H7 (cell line): Measurements from ENCODE around the gene CUL1. TPM values are rescaled to one million over a fixed set of nuclear protein-coding genes. Genes with fewer than 3 reads are reported as not detected.
"Not testable (repeated sequence)": the region's sequence is repeated elsewhere in the genome, so short reads cannot be mapped to it uniquely, and the experiment has no call there.

ENCODE experiments used
- DNase-seq: peaks from one replicate; pipeline ENCODE4 v3.0.0; 2012
- H3K27me3 ChIP-seq: 2 replicates; pipeline ENCODE4 v1.6.0; 2011; ENCODE audit warnings: mild to moderate bottlenecking, low read length; ENCODE audit not compliant: control insufficient read depth, insufficient read depth
- H3K36me3 ChIP-seq: replicated peaks from 2 replicates; pipeline ENCODE4 v1.5.1; 2011; ENCODE audit warnings: low read length; ENCODE audit not compliant: control insufficient read depth, insufficient read depth
- H3K4me3 ChIP-seq: 2 replicates; pipeline ENCODE4 v1.5.1; 2011; ENCODE audit warnings: low read depth, mild to moderate bottlenecking, control low read depth, low read length, moderate library complexity; ENCODE audit not compliant: insufficient read depth
- total RNA-seq: library from RNA; depleted of rRNA; stranded (reverse); fragments of >200 nt; shearing (Covaris generic); gene quantifications from 2 replicates; pipeline ENCODE4 v1.2.3, GENCODE V29; 2014

CUL1 gene
- total RNA-seq, 1 experiment from 2014 or later = 46.7 TPM

- no peak overlapping the region for H3K4me3 ChIP-seq
- DNase-seq = no peak
- H3K27me3 ChIP-seq = no peaks in the 10 kb centered on the region
- H3K36me3 ChIP-seq = no peaks in the 10 kb centered on the region
Observed at GRCh38 chr7:148702876-148703670, 4.4 kb downstream of the CUL1 start.

DNA sequence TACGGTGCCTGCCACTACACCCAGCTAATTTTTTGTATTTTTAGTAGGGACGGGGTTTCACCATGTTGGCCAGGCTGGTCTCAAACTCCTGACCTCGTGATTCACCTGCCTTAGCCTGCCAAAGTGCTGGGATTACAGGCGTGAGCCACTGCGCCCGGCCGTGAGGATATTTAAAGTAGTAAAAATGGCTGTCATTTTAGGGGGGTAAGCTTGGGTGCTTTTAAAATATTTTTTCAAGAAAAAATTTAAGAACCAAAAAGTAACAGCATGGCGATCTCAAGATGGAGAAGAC lies 4.9 kb downstream of the CUL1 start:
- not testable (repeated sequence) for H3K4me3 ChIP-seq, DNase-seq, H3K36me3 ChIP-seq, H3K27me3 ChIP-seq

GRCh38 chr7:148704189-148704588 lies 5.5 kb downstream of the CUL1 start:
- no peak overlapping the region for H3K4me3 ChIP-seq
- no peaks in the 10 kb centered on the region for H3K36me3 ChIP-seq
- H3K27me3 ChIP-seq = no peaks in the 10 kb centered on the region
- no peak for DNase-seq

GRCh38 chr7:148704970-148705369 lies 6.3 kb downstream of the CUL1 start:
- no peak for DNase-seq
- Histone ChIP-seq H3K36me3 (no peaks in the 10 kb centered on the region), H3K27me3 (no peaks in the 10 kb centered on the region), H3K4me3 (no peak overlapping the region)

DNA sequence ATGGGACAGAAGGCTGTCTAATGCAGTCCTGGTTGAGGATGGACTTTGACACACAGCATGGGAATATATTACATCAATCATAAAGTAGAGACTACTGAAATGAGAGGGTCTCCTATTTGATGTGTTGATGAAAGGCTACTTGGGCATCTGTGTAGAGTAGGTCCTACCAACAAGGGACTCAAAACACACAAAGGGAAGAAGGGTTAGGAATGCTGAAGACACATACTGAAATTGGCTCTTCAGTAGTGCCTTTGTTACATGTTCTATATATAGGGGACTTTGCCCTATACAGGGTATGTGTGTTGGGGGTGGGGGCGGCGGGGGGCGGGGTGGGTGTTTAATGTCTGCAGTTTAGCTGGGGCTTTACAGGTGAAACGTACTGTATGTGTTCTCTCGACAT lies 7.7 kb downstream of the CUL1 start:
- Histone ChIP-seq H3K27me3 (no peaks in the 10 kb centered on the region), H3K36me3 (no peaks in the 10 kb centered on the region), H3K4me3 (no peak overlapping the region)
- DNase-seq = no peak

DNA sequence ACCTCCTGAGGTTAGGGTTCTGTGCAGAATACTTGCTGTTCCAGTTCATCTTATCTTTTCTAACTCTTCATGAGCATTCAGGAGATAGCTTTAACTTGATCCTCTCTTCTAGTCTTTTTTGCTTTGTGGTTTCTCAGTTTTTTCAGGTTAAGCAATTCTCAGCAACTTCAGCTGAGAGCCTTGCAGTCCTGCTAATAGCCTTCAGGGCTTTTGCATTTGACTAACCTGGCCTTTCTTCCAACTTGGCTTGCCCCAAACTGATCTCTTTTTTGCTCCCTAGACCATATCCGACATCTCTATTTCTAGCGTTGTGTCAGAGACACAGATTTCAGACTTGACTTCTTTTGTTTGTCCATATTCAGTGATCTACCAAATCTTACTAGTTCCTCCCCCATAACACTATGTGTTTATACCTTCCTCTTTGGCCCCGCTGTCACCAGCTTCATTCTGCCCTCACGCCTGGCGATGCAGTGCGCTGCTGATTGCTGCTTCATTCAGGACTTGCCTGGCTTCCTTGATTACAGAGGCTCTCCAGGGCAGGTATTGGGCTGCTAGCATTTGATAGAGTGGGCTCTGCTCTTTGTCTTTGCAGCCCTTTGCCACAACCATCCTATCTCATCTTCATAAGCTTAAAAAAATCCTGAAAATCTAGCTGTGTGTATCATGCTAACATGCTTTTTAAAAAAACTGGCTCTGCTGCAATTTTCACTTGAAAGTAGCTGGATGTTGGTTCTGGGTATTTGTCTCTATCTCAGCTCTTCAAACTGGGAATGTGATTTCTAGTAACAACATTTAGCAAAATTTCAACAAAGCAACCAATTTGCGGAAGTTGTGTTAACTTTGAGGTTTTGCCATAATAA lies 9.6 kb downstream of the CUL1 start:
- no peak for DNase-seq
- Histone ChIP-seq H3K36me3 (no peaks in the 10 kb centered on the region), H3K4me3 (no peak overlapping the region), H3K27me3 (no peaks in the 10 kb centered on the region)

GRCh38 chr7:148709014-148709413 lies 10.3 kb downstream of the CUL1 start:
- H3K36me3 ChIP-seq = no peaks in the 10 kb centered on the region
- DNase-seq = no peak
- no peaks in the 10 kb centered on the region for H3K27me3 ChIP-seq
- no peak overlapping the region for H3K4me3 ChIP-seq

GRCh38 chr7:148710426-148710825 lies 11.7 kb downstream of the CUL1 start:
- H3K36me3 ChIP-seq, H3K27me3 ChIP-seq, DNase-seq, H3K4me3 ChIP-seq: not testable (repeated sequence)

- Histone ChIP-seq H3K4me3 (no peak overlapping the region), H3K36me3 (no peaks in the 10 kb centered on the region), H3K27me3 (no peaks in the 10 kb centered on the region)
- DNase-seq = no peak
Observed at GRCh38 chr7:148711191-148712102, 12.7 kb downstream of the CUL1 start.

GRCh38 chr7:148712678-148713329 lies 14.1 kb downstream of the CUL1 start:
- Histone ChIP-seq H3K36me3 (no peaks in the 10 kb centered on the region), H3K4me3 (no peak overlapping the region), H3K27me3 (no peaks in the 10 kb centered on the region)
- DNase-seq = no peak

DNA sequence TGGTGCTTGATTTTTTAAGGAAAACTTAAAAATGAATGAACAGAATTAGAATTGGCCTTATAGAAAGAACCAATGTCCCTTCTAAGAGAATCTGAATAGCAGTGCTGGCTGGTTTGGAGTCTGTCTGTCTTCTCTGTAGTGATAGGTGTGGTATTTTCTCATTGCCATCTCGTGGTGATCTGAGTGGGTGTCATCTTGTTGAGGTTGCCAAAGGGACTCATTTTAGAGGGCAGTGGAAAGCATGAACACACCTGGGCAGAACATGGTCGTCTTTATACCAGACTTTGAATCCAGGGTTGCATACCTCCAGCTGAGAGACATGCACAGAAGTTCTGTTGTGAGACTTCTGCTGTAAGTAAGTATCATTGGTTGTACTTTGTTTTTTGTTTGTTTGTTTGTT lies 15.8 kb downstream of the CUL1 start:
- no peak for DNase-seq
- H3K36me3 ChIP-seq = no peaks in the 10 kb centered on the region
- H3K4me3 ChIP-seq = no peak overlapping the region
- no peaks in the 10 kb centered on the region for H3K27me3 ChIP-seq

GRCh38 chr7:148715027-148715426 lies 16.3 kb downstream of the CUL1 start:
- no peak overlapping the region for H3K4me3 ChIP-seq
- H3K36me3 ChIP-seq = no peaks in the 10 kb centered on the region

DNA sequence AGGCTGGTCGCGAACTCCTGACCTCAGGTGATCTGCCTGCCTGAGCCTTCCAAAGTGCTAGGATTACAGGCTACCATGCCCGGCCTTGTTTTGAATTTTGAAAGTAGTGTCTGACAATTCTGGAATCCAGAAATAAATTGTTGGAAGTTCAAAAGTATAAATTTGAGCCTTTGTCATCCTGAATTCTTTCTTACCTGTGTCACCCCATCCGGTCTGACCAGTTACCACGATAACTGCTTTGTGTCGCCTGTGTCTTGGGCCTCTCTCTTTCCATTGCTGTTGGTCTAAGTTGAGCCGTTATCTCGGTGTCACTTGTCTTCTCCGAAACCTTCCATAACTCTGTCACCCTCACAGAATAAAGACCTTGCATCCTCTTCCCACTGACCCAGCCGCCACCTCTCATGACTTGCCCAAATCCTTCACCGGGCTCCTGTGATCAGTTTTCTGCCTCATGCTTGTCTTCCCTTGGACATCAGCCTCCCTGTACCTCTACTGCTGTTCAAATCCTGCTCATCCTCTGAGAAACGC lies 18.6 kb downstream of the CUL1 start:
- H3K27me3 ChIP-seq = no peaks in the 10 kb centered on the region
- H3K4me3 ChIP-seq = no peak overlapping the region
- no peaks in the 10 kb centered on the region for H3K36me3 ChIP-seq
- DNase-seq = no peak

More at GRCh38 chr7:148715027-148715426, 16.3 kb downstream of the CUL1 start:
- H3K27me3 ChIP-seq = no peaks in the 10 kb centered on the region
- DNase-seq = no peak

- Histone ChIP-seq H3K4me3 (no peak overlapping the region), H3K36me3 (no peaks in the 10 kb centered on the region)
Observed at GRCh38 chr7:148718431-148718830, 19.7 kb downstream of the CUL1 start.

More at GRCh38 chr7:148718431-148718830, 19.7 kb downstream of the CUL1 start:
- H3K27me3 ChIP-seq = no peaks in the 10 kb centered on the region
- no peak for DNase-seq
